ENCODE data around the gene SKA2. TPM values are rescaled to one million over a fixed set of nuclear protein-coding genes. Genes with fewer than 3 reads are reported as not detected.
A peak's percentile ranks its signal among the peaks of the same experiment; 100 is the strongest.
"Not testable (repeated sequence)": the region's sequence is repeated elsewhere in the genome, so short reads cannot be mapped to it uniquely, and the experiment has no call there.

SKA2 gene
- total and polyA plus RNA-seq, 2 experiments from 2014 or later, result 50.5 to 140 TPM

- TF ChIP-seq ZNF462 (CRISPR knock-in tag; IDR thresholded peaks at IDR 0.05), result no peak
- no peak for TF ChIP-seq EZH2 (IDR thresholded peaks at IDR 0.05; ENCODE audit: low read depth, unreplicated experiment)
- no peak for TF ChIP-seq JUNB (IDR thresholded peaks at IDR 0.05; ENCODE audit: unreplicated experiment)
- no peak for TF ChIP-seq CTCF (conservative IDR thresholded peaks at IDR 0.05; ENCODE audit: low read depth in 2 of 2)
- TF ChIP-seq ZNF331 (CRISPR knock-in tag; IDR thresholded peaks at IDR 0.05; ENCODE audit: low read depth), result no peak
- no peak for TF ChIP-seq STAT1 (IDR thresholded peaks at IDR 0.05; ENCODE audit: unreplicated experiment)
Observed at GRCh38 chr17:59141860-59142259, 13.1 kb downstream of the SKA2 start (continued).

GRCh38 chr17:59139939-59140338, 15.0 kb downstream of the SKA2 start:
- ATAC-seq (no peak), DNase-seq (ENCODE audit: low spot score) (no peak)
- peaks cover 6% of the 10 kb centered on the region; the same call in 1 of the 3 replicates for H3K36me3 Mint-ChIP-seq (ENCODE audit: low read depth)
- Histone ChIP-seq H3K4me3 (no peak overlapping the region), H4K20me1 (replicated peaks; ENCODE audit: insufficient read depth) (peaks cover 45% of the 10 kb centered on the region), H3K4me1 (ENCODE audit: insufficient read depth) (no peaks in the 10 kb centered on the region), H3K79me2 (replicated peaks; ENCODE audit: insufficient read depth) (peaks cover 99% of the 10 kb centered on the region), H3K4me2 (no peak overlapping the region), H2AFZ (no peak overlapping the region), H3K27me3 (ENCODE audit: insufficient read depth) (no peaks in the 10 kb centered on the region), H3K27ac (ENCODE audit: low read depth) (no peak overlapping the region), H3F3A (replicated peaks; ENCODE audit: low read depth) (no peaks in the 10 kb centered on the region), H3K36me3 (ENCODE audit: insufficient read depth) (no peaks in the 10 kb centered on the region; the same call in 1 of the 2 replicates), H3K9me2 (ENCODE audit: insufficient read depth) (no peaks in the 10 kb centered on the region)
- H3K4me1 Mint-ChIP-seq, result no peaks in the 10 kb centered on the region
- H3K27ac Mint-ChIP-seq, result no peak overlapping the region
- no peak for TF ChIP-seq JUNB (IDR thresholded peaks at IDR 0.05; ENCODE audit: unreplicated experiment)
- no peaks in the 10 kb centered on the region for H3K27me3 Mint-ChIP-seq (ENCODE audit: insufficient read depth, low read depth, poor library complexity)
- H3K4me3 Mint-ChIP-seq, result no peak overlapping the region
- H3K9me3 Mint-ChIP-seq, result no peaks in the 10 kb centered on the region

GRCh38 chr17:59138339-59138738, 16.6 kb downstream of the SKA2 start:
- H3K36me3 Mint-ChIP-seq (ENCODE audit: low read depth), result not testable (repeated sequence)

More at GRCh38 chr17:59138339-59138738, 16.6 kb downstream of the SKA2 start:
- Histone ChIP-seq H4K20me1 (replicated peaks; ENCODE audit: insufficient read depth) (peaks cover 41% of the 10 kb centered on the region), H3K27ac (ENCODE audit: low read depth) (peak overlapping the region; percentile 50), H3K79me2 (replicated peaks; ENCODE audit: insufficient read depth) (peaks cover 99% of the 10 kb centered on the region)
- not testable (repeated sequence) for DNase-seq (ENCODE audit: low spot score); ATAC-seq; H3K36me3 ChIP-seq (ENCODE audit: insufficient read depth); H3K9me3 Mint-ChIP-seq; H3K27me3 ChIP-seq (ENCODE audit: insufficient read depth); H3K9me2 ChIP-seq (ENCODE audit: insufficient read depth); H3K4me2 ChIP-seq; H3K4me3 Mint-ChIP-seq; H2AFZ ChIP-seq; H3K4me3 ChIP-seq; H3K27ac Mint-ChIP-seq; H3K4me1 ChIP-seq (ENCODE audit: insufficient read depth); H3K4me1 Mint-ChIP-seq; H3F3A ChIP-seq (replicated peaks; ENCODE audit: low read depth); H3K27me3 Mint-ChIP-seq (ENCODE audit: insufficient read depth, low read depth, poor library complexity)

Data from GM23338 (cell line).